ENCODE data around the gene CCDC148. TPM values are rescaled to one million over a fixed set of nuclear protein-coding genes. Genes with fewer than 3 reads are reported as not detected.

Gene CCDC148
- total and polyA plus RNA-seq, 10 of the 15 experiments (the other 5 are each of a cell fraction or from before 2014, with no cell fraction given): 0.07 to 0.30 (median 0.18) TPM; not detected in 7

DNA sequence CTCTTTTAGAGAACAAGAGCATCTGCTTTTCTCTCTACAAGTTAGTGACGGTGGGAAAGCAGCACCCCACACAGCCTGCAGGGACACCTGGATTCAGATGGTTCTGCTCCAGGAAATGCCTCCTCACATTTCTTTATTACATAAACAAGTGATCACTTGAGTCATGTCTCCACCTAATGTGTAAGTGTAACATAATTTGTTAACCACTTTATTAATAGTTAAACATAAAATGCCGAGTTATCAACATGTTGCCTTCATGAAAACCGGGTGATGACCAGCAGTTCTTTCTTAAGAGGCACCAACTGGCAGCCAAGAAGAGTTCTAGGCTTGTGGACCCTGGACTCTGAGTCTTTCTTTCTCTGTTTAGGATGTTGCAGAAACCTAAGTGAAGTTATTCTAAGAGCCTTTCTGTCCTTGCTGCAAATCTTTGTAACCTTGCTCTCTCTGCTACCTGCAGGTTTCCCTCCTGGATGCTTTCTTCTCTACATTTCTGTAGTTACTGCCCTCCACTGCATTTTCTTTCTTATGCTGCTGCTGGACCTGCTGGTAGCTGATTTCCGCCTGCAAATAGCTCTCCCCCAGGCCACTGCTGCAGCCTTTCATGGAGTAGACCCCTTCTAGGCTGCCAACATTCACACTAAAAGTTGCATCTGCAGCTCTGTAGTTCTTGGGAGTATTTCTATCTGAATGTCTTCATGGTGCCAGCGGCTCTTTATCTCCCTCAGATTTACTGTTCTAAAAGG lies 330.6 kb downstream of the CCDC148 start (continued):
- TF ChIP-seq, protein P1, sequence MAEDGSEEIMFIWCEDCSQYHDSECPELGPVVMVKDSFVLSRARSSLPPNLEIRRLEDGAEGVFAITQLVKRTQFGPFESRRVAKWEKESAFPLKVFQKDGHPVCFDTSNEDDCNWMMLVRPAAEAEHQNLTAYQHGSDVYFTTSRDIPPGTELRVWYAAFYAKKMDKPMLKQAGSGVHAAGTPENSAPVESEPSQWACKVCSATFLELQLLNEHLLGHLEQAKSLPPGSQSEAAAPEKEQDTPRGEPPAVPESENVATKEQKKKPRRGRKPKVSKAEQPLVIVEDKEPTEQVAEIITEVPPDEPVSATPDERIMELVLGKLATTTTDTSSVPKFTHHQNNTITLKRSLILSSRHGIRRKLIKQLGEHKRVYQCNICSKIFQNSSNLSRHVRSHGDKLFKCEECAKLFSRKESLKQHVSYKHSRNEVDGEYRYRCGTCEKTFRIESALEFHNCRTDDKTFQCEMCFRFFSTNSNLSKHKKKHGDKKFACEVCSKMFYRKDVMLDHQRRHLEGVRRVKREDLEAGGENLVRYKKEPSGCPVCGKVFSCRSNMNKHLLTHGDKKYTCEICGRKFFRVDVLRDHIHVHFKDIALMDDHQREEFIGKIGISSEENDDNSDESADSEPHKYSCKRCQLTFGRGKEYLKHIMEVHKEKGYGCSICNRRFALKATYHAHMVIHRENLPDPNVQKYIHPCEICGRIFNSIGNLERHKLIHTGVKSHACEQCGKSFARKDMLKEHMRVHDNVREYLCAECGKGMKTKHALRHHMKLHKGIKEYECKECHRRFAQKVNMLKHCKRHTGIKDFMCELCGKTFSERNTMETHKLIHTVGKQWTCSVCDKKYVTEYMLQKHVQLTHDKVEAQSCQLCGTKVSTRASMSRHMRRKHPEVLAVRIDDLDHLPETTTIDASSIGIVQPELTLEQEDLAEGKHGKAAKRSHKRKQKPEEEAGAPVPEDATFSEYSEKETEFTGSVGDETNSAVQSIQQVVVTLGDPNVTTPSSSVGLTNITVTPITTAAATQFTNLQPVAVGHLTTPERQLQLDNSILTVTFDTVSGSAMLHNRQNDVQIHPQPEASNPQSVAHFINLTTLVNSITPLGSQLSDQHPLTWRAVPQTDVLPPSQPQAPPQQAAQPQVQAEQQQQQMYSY (CRISPR knock-in tag; IDR thresholded peaks at IDR 0.05): no peak
- TF ChIP-seq, protein P2, sequence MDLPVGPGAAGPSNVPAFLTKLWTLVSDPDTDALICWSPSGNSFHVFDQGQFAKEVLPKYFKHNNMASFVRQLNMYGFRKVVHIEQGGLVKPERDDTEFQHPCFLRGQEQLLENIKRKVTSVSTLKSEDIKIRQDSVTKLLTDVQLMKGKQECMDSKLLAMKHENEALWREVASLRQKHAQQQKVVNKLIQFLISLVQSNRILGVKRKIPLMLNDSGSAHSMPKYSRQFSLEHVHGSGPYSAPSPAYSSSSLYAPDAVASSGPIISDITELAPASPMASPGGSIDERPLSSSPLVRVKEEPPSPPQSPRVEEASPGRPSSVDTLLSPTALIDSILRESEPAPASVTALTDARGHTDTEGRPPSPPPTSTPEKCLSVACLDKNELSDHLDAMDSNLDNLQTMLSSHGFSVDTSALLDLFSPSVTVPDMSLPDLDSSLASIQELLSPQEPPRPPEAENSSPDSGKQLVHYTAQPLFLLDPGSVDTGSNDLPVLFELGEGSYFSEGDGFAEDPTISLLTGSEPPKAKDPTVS (IDR thresholded peaks at IDR 0.05; ENCODE audit: low read depth, low read length): no peak
- TF ChIP-seq, protein P3, sequence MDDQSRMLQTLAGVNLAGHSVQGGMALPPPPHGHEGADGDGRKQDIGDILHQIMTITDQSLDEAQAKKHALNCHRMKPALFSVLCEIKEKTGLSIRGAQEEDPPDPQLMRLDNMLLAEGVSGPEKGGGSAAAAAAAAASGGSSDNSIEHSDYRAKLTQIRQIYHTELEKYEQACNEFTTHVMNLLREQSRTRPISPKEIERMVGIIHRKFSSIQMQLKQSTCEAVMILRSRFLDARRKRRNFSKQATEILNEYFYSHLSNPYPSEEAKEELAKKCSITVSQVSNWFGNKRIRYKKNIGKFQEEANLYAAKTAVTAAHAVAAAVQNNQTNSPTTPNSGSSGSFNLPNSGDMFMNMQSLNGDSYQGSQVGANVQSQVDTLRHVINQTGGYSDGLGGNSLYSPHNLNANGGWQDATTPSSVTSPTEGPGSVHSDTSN (IDR thresholded peaks at IDR 0.05; ENCODE audit: insufficient replicate concordance, low read depth, low read length): no peak
- TF ChIP-seq, protein P4, sequence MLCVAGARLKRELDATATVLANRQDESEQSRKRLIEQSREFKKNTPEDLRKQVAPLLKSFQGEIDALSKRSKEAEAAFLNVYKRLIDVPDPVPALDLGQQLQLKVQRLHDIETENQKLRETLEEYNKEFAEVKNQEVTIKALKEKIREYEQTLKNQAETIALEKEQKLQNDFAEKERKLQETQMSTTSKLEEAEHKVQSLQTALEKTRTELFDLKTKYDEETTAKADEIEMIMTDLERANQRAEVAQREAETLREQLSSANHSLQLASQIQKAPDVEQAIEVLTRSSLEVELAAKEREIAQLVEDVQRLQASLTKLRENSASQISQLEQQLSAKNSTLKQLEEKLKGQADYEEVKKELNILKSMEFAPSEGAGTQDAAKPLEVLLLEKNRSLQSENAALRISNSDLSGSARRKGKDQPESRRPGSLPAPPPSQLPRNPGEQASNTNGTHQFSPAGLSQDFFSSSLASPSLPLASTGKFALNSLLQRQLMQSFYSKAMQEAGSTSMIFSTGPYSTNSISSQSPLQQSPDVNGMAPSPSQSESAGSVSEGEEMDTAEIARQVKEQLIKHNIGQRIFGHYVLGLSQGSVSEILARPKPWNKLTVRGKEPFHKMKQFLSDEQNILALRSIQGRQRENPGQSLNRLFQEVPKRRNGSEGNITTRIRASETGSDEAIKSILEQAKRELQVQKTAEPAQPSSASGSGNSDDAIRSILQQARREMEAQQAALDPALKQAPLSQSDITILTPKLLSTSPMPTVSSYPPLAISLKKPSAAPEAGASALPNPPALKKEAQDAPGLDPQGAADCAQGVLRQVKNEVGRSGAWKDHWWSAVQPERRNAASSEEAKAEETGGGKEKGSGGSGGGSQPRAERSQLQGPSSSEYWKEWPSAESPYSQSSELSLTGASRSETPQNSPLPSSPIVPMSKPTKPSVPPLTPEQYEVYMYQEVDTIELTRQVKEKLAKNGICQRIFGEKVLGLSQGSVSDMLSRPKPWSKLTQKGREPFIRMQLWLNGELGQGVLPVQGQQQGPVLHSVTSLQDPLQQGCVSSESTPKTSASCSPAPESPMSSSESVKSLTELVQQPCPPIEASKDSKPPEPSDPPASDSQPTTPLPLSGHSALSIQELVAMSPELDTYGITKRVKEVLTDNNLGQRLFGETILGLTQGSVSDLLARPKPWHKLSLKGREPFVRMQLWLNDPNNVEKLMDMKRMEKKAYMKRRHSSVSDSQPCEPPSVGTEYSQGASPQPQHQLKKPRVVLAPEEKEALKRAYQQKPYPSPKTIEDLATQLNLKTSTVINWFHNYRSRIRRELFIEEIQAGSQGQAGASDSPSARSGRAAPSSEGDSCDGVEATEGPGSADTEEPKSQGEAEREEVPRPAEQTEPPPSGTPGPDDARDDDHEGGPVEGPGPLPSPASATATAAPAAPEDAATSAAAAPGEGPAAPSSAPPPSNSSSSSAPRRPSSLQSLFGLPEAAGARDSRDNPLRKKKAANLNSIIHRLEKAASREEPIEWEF (IDR thresholded peaks at IDR 0.05; ENCODE audit: insufficient replicate concordance, low read depth, low read length): no peak
- TF ChIP-seq MTA2 (IDR thresholded peaks at IDR 0.05; ENCODE audit: low read depth): no peak
- TF ChIP-seq CHD4 (IDR thresholded peaks at IDR 0.05): no peak
- no peak for TF ChIP-seq CREM (IDR thresholded peaks at IDR 0.05; ENCODE audit: low read depth)
- no peak for TF ChIP-seq NR2C1 (IDR thresholded peaks at IDR 0.05)
- no peak for TF ChIP-seq SMAD1 (IDR thresholded peaks at IDR 0.05; ENCODE audit: low read depth, partially characterized antibody)
